ENCODE results near the gene CIB4.

GRCh38 chr2:26590508-26590907, 50.7 kb downstream of the CIB4 start:
- TF ChIP-seq, protein P1, sequence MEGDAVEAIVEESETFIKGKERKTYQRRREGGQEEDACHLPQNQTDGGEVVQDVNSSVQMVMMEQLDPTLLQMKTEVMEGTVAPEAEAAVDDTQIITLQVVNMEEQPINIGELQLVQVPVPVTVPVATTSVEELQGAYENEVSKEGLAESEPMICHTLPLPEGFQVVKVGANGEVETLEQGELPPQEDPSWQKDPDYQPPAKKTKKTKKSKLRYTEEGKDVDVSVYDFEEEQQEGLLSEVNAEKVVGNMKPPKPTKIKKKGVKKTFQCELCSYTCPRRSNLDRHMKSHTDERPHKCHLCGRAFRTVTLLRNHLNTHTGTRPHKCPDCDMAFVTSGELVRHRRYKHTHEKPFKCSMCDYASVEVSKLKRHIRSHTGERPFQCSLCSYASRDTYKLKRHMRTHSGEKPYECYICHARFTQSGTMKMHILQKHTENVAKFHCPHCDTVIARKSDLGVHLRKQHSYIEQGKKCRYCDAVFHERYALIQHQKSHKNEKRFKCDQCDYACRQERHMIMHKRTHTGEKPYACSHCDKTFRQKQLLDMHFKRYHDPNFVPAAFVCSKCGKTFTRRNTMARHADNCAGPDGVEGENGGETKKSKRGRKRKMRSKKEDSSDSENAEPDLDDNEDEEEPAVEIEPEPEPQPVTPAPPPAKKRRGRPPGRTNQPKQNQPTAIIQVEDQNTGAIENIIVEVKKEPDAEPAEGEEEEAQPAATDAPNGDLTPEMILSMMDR (IDR thresholded peaks at IDR 0.05): no peak
- TF ChIP-seq POLR2A (IDR thresholded peaks at IDR 0.05): no peak
